ENCODE measurements around the gene EXD3.
A peak's percentile ranks its signal among the peaks of the same experiment; 100 is the strongest.

Gene EXD3

DNA sequence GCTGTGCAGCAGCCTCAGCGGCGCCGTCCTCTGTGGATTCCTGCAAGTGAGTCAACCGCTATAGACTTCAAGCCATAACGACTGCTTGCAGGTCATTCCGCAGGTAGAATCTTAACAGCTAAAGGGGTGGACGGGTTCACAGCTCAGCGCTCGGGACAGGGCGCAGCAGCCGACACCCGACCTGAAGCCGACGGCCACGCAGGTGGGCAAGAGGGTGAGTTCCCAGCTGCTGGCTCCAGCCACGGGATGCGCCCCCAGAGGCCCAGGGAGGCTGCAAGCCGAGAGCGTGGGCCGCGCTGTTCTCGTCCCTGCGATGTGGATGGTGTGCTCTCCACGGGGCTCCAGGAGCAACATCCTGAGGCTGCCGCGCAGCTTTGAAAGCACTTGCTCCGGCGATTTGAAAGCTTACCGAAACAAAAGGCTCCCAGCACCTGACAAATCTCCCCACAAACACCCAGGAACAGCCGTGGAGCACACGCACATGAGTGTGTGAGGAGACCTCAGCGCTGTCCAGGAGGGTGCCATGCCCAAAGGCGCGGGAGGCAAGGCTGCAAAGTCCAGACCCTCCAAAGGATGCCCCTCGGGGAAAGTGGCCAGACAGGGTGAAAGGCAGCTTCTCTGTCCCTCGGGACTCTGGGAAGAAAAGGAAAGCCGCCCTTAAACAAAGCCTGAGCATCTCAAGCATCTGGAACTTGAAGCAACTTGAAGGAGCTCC is 48.7 kb downstream of the EXD3 start:
- no peak for DNase-seq

DNA sequence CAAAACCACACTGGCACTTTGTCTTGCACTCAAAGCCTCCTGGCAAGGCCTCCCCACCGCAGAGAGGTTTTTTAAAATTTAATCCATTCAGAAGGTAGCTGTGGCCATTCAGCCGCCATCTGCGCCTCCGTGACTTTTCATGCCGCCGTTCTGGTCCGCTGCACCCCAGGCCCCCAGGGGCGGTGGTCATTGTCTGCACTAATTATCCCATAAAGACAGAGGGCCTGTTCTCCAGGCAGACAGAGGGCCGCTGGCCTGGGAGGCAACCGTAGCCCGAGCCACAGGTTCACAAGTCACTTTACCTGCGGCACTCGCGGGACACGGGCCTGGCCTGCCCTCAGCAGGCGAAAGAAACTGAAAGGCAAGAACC is 49.4 kb downstream of the EXD3 start:
- DNase-seq = peak in 1 of 2 experiments; percentile 34

DNA sequence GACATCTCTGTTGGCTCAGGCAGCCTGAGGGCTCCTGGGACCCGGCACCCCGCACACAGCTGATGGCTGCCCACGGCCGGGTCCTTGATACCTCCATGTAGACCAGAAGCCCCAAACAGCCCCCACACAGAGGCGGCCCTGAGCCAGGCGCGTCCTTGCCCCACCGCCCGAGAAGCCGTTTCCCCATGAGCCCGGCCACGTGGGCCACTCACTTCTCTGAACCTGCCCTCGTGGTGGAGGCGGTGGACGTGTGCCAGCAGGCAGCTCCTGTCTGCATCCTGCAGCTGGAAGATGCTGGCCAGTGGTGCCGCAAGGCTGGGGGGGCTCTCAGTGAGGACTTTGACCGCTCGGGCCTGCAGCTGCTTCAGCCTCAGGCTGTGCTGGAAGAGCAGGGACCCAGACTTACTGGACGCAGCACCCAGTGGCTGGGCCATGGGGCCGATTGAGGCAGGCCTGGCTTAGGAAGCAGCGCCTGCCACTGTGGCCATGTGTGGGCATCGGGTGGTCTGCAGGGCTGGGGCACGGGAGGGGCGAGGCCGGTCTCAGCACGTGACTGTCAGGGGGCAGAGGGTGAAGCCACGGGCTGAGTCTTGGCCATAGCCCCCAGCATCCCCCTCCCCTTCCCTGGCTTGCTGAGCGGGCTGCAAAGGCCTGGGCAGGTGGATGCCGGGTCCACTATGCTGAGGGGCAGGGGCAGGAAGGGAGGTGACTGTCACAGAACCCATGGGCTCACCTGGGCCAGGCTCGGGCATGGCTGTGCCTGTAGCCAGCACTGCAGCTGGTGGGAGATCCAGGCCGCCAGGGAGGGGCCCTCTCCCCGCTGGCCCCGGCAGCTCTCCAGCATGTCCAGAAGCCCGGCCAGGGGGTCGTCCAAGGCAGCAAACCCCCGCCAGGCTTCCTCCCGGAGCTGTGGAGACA is 50.0 kb downstream of the EXD3 start:
- DNase-seq = no peak

DNA sequence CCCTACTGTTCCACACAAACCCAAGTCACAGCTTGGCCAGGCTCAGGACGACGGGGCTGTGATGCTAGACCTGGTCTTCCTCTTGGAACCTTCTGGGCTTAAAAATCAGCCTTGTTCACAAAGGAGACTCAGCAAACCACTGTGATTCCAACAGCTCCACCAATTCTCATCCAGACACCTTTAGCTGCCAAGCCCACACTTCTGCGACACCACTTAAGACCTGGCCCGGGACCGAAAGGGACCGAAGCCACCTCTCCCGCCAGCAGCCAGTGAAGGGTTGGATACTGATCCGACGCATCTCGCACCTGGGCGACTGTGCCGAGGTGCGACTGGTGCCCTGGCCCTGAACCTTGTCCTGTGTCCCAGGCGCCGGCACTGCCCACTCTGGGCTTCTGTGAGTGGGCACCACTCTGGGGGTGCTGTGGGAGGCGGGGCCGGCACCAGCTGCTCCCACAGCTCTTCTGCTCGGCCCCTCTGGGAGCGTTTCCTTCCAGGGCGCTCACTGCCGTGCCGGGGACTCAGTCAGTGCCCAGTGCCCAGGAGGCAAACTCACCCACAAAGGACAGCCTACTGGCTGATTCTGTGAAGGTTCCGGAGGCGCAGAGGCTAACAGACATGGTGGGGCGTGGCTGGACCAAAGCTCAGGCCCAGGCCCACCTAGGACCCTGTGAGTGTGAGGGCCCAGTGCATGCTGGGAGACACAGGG is 50.9 kb downstream of the EXD3 start:
- DNase-seq = no peak

DNA sequence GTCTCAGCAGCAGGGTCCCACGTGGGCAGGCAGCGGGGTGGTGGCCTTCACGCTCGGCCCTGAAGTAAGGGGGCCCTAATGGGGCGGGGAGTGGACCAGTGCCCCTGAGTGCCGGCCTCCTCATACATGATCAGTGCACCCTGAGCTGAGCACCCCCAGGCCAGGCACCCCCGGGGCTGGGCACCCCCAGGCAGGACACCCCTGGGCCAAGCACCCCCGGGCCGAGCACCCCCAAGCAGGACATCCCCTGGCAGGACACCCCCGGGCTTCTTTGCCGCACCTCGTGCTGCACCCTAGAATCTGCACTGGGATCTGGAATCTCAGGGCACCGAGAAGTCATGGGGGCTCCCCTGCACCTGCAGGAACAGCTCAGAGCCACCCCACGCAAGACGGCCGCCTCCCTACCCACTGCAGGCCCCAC is 51.4 kb downstream of the EXD3 start:
- no peak for DNase-seq

DNA sequence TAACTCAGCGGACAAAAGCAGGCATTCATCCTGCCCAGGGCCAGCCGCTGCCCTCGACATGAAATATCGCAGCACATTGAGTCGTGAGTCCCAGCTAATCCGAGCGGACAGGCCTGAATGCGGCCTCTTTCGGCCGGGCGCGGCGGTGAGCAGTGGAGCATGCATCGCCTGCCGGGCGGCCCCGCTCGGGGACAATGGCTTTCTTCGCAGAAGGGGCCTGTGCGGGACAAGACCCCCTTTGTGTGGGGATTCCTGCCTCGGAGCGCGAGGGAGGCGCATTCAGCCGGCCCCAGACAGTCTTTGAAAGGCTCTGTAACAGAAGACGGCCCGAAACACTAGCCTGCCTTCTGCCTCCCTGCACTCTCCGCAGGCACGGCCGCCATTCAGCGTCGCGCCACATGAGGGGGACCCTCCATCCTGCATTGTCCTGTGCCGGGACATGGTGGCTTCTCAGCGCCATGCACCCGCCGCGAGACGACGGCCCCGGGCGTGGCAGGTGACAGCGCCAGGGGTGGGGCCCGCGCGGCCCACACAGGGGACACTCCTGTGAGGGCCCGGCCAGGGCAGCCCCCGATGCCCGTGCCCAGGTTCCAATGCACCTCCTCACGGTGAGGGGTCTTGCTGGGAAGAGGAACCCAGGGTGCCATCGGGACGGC is 52.0 kb downstream of the EXD3 start:
- DNase-seq = peak in 1 of 2 experiments; percentile 30

DNA sequence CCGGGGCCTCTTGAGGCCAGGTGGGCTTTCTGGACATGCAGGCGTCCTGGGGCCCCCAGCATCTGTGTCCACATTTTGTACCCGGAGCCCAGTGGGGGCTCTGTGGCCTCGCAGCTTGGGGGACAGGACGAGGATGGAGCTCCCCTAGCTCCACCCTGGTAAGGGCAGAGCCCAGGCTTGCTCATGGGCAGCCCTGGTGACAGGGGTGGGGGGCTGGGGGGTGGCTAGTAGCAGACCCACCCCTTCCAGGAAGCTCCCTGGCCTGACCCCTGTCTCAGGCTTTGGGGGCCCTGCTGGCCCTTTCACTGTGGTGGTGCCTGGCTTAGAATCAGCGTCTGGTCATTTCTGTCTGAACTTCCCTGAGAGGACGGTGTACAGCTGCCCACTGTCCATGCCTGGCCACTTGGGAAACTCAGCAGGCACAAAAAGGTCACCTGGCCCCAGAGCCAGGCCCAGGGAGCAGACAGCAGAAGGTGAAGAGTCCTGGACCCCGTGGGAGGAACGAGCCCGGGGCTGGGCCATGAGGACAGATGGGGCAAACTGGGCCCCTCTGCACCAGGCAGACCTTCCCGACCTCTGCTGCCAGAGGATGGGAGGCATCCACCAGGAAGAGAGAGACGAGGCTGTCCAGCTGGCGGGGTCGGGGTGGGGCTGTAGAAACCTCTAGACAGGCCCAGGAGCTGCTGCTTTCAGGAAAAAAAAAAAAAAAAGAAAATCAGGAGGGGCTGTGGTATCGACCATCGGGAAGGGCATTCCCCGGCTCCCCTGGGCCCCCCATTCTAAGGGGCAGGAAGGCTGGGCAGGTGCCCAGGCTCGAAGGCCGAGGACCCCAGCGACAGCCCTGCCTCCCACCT is 52.8 kb downstream of the EXD3 start:
- DNase-seq = no peak

DNA sequence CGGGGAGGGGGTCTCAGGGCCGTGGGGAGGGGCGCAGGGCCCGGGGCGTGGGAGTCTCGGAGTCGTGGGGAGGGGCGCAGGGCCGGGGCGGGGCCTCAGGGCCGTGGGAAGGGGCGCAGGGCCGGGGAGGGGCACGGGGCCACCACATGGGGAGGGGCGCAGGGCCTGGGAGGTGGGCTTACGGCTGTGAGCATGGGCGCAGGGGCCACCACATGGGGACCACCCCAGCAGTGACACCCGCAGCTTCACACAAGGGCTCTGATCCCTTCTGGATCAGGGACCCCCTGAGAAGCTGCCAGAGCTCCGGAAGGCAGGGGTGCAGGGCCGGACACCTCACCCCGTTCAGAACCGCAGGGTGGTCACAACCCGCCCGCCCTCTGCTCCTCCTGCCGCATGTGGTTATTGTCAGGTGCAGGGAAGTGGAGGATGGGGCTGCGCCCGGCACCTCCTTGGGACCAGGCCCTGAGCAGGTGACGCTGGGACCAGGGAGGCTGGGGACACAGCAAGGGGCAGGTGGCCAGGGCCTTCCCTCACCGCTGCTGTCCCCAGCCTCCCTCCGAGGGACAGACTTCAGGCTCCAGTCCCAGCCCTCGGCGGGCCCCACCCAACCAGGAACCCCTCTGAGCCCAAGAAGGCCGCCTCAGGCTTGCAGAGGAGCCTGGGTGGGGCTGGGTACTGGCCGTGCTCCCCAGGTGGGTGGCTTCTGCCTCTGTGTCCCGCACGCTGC is 53.7 kb downstream of the EXD3 start:
- DNase-seq = no peak

DNA sequence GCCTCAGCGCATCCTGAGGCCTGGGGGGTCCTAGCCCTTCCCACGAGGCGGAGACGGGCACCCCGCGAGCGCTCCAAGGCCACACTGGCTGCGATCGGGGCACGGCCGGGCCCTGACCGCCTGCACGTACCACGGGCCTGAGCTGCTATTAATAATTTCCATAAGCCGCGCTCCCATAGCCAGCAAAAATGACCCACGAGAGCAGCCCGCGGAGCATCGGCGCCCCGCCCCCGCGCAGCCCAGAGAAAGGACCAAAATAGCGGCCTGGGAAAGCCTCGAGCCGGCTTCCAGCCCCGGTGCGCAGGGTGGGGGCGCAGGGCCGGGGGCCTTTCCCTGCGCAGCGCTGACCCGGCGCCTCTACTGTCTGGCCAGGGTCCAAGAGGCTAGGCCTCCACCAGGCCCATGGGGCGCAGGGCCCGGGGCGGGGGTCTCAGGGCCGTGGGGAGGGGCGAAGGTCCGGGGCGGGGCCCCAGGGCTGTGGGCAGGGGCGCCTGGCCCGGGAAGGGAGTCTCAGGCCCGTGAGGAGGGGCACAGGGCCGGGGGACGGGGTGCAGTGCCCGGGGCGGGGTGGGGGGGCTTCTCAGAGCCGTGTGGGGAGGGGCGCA is 54.4 kb downstream of the EXD3 start:
- no peak for DNase-seq

DNA sequence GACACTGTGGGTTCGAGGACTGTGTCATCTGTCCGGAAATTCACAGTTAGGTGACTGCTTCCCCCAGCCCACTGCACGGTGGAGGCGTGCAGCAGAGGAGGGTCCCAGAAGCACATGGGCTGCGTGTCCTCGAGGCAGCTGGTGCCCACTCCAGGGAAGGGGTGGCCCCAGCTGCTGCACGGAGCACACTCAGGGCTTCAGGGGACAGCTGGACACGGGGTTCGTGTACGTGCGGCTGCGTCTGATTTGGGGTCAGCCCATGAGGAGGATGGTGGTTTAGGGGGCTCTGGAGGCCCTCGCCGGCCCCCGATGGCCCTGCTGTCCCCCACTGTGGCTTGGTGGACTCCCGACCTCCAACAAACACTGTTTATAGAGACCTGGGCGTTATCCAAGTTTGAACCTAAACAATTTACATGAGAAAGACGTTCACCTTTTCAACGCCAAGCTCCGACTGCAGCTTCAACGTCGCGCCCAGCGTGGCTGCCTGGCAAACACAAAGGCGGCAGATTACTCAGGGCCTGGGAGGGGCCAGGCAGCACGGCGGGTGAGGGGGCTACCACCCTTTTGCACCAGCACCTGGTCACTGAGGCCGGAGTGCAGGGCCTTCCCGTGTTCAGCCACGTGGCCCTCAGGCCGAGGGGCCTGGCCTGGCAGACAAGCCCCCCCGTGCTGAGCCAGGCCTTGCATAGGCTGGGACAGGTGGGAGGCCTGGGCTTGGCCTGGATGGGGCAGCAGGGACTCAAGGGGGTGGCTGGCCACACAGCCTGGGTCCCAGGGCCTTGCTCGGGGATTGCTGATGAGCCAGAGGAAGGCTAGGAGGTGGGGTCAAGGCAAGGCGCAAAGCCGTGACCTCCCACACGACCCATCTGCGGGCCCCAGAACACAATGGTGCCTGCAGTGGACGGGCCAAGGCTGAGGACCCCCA is 55.2 kb downstream of the EXD3 start:
- no peak for DNase-seq

DNA sequence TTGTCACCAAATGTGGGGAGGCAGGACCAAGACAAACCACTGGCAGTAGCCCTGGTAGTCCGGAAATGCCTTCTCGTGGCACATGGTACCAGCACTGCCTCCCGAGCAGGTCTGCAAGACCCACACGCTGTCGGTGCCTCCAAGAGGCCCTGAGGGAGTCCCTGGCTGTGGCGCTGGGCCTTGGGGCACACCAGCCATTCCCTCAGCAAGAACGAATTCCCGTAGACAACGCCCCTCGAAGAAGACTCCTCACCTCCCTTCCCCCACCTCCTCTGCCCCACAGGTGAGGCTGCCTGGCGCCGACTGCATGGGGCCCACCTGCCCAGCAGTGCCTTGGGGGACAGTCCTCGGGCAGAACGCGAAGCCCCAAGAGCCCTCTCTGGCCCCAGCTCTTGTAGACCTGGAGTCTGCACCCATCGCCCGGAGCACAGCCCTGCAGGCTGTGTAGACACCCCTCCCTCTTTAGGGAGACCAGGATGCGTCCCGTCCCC is 56.0 kb downstream of the EXD3 start:
- no peak for DNase-seq

DNA sequence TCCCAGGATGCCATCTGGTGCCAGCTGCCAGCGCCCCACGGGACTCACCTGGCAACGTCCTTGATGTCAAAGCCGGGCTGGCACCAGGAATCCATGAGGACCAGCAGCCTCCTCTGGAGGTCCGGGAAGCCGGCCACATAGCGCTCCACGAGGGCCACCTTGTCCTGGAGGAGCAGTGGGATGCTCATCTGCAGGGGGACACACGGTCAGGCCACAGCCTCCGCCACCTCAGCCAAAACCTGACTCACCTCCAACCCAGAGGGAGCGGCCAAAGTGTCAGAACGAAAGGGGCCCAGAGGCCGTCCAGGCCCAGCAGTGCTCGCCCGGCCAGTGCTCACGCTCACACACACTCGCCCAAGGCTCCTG is 56.5 kb downstream of the EXD3 start:
- no peak for DNase-seq

DNA sequence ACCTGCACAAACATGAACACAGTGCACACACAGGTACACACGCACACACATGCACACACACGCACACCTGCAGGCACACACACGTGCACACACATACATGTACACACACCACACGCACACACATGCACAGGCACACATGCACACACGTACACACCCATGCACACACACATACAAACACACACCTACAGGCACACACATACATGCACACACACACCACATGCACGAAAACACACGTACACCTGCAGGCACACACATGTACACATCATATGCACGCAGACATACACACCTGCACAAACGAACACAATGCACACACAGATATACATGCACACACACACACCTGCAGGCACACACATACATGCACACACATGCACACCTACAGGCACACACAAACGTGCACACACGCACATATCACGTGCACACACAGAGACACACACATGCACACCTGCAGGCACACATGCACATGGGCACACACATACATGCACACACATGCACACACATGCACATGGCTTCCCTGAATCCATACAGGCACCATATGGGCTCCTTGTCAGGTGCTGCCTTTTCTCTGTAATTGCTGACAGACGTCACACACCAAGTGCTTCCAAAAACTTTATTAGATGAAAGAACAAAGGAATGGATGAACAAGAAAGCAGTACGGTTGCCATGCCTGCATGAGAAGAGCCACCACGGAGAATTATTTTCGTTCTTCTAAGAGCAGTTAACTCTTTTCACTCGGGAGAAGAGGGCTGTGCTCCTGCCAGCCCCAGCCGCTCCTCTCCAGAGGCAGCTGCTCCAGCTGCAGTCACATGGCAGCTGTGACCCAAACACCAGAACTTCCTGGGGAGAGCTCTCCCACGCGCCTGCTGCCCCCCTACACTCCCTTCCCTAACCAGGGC is 57.2 kb downstream of the EXD3 start:
- DNase-seq = no peak

DNA sequence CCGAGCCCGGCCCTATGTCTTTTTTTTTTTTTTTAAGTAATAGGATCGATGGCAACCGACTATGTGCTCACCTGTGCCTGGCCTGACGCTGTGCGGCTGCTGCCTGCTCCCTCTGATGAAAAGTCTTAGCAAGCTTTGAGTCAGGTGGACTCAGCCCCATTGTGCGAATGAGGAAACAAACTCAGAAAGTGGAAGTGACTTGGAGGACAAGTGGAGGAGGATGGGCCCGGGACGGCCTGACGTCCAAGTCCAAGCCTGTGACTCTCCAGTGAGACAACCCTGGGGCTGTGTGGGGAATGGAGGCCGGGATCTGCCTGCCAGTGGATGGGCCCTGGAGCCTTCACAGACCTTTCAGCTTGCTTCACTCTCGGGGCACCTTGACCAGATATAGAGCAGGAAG is 57.9 kb downstream of the EXD3 start:
- no peak for DNase-seq

DNA sequence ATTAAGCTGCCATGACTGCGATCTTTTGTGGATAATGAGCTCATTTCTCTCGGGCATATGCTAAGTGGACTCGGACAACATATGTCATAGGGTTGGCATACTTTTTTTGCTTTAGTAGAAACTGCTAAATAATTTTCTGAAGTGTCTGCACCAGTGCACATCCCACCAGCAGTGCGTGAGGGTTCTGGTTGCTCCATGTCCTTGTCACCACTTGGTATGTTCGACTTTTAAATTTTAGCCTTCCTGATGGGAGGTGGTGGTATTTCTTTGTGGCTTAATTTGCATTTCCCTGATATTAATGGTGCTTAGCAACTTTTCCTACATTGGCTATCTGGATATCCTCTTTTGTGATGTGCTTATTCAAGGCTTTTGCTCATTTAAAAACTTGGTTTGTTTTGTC is 63.1 kb downstream of the EXD3 start:
- DNase-seq = no peak

DNA sequence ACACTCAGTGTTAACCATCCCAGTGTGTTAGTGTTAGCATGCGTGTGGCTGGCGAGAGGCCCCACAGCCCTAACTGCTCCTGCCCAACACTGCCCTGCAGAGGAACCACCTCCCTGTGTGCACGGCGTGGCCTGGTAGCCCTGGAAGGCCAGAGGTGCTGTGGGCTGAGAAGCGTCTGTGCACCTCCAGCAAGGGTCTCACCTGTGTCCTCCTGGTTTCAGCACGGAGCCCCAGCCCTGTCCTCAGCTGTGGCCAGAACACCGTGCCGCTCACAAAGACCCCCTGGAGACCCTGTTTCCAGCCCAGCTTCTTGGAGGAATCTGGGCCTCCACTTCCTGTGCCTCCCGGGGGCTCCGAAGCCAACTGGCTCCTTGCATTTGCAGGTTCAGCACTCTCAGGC is 64.8 kb downstream of the EXD3 start:
- no peak for DNase-seq

DNA sequence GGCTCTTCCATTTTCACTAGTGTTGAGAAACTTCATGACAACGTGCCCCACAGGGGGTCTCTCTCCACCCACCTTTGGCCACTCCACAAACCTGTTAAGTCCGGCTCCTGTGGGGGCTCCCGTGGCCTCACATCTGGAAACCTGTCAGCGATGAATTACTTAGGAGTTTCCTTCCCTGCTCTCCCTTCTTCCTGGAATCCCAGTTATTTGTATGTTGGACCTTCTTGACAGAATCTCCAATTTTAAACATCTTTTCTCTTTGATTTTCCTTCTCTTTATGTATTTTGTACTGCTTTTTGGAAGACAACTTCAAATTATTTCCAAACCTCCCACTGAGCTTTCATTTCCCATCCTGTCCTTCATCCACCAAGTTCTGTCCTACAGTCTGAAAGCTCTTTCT is 65.8 kb downstream of the EXD3 start:
- DNase-seq = no peak

DNA sequence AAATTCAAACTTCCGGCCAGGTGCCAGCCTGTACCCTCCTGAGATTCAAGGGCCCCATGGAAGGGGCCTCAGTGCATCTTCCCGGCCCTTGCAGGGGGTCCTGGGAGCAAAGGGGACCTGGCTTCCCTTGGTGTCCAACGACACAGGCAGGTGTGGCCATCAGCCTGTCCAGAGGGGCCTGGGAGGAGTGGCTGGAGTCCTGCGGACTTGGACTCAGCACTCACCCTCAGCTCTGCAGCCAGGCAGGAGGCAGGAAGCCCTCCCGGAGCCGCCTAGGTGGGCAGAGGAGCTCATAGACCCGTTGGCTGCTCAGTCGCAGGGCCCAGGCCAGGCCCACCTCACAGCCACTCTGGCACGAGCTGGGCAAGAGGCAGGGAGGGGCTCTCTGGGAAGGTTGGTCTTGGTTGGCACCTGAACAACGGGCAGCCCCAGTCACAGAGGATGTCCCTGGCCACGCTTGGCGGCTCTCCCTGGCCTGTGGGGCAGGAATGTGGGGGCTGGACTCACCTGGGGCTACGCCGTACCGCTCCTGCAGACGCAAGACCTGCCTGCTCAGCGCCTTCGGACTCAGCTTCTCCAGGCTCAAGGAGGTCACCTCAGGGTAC is 67.1 kb downstream of the EXD3 start:
- DNase-seq = no peak
